Measurements from ENCODE around the gene LKAAEAR1. TPM values are rescaled to one million over a fixed set of nuclear protein-coding genes. Genes with fewer than 3 reads are reported as not detected.

Gene LKAAEAR1
- total and polyA plus RNA-seq, 2 of the 13 experiments (the other 11 are each of a cell fraction or from before 2014, with no cell fraction given): not detected

- TF ChIP-seq TFDP1 (CRISPR knock-in tag; IDR thresholded peaks at IDR 0.05; ENCODE audit: borderline replicate concordance): no peak
- TF ChIP-seq ZNF629 (CRISPR knock-in tag; conservative IDR thresholded peaks at IDR 0.05): no peak
- TF ChIP-seq AGO1 (IDR thresholded peaks at IDR 0.05; ENCODE audit: low read depth, low read length, poor library complexity, severe bottlenecking): peak; percentile 9
- TF ChIP-seq XRCC5 (optimal IDR thresholded peaks at IDR 0.05; ENCODE audit: low read length): peak; percentile 42
- no peak for TF ChIP-seq ZSCAN9 (CRISPR knock-in tag; IDR thresholded peaks at IDR 0.05; ENCODE audit: borderline replicate concordance)
- TF ChIP-seq ZEB1 (IDR thresholded peaks at IDR 0.05; ENCODE audit: insufficient replicate concordance, low read depth): no peak
- TF ChIP-seq ELF1 (CRISPR knock-in tag; IDR thresholded peaks at IDR 0.05): no peak
- TF ChIP-seq PTBP1 (IDR thresholded peaks at IDR 0.05; ENCODE audit: low read depth, low read length, poor library complexity, severe bottlenecking): peak; percentile 65
- TF ChIP-seq ZNF883 (CRISPR knock-in tag; IDR thresholded peaks at IDR 0.05; ENCODE audit: not compliant biosample characterization): peak; percentile 5
- TF ChIP-seq EED (CRISPR knock-in tag; IDR thresholded peaks at IDR 0.05): peak; percentile 7; the same call in 1 of the 2 replicates
- TF ChIP-seq, protein P1, sequence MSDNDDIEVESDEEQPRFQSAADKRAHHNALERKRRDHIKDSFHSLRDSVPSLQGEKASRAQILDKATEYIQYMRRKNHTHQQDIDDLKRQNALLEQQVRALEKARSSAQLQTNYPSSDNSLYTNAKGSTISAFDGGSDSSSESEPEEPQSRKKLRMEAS (IDR thresholded peaks at IDR 0.05): no peak
- TF ChIP-seq, protein P2, sequence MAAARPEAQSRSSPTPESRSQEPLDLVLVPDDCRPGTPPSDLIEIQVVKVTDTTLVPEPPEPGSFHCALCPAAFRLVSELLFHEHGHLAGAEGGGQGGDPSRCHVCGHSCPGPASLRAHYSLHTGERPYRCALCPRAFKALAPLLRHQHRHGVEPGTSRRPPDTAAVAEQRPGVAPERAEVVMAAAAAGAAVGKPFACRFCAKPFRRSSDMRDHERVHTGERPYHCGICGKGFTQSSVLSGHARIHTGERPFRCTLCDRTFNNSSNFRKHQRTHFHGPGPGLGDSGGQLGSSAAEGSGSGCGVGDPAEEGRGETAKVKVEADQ (CRISPR knock-in tag; IDR thresholded peaks at IDR 0.05; ENCODE audit: borderline replicate concordance): 0 out of 2 replicates have a peak, but pooled peaks have one; percentile 64
- TF ChIP-seq, protein P3, sequence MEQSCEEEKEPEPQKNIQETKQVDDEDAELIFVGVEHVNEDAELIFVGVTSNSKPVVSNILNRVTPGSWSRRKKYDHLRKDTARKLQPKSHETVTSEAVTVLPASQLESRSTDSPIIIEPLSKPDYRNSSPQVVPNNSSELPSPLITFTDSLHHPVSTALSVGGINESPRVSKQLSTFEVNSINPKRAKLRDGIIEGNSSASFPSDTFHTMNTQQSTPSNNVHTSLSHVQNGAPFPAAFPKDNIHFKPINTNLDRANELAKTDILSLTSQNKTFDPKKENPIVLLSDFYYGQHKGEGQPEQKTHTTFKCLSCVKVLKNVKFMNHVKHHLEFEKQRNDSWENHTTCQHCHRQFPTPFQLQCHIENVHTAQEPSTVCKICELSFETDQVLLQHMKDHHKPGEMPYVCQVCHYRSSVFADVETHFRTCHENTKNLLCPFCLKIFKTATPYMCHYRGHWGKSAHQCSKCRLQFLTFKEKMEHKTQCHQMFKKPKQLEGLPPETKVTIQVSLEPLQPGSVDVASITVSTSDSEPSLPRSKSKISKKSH (CRISPR knock-in tag; IDR thresholded peaks at IDR 0.05; ENCODE audit: borderline replicate concordance): peak; percentile 60; the same call in 1 of the 2 replicates
- TF ChIP-seq ZNF251 (CRISPR knock-in tag; IDR thresholded peaks at IDR 0.05): no peak
- TF ChIP-seq, protein P4, sequence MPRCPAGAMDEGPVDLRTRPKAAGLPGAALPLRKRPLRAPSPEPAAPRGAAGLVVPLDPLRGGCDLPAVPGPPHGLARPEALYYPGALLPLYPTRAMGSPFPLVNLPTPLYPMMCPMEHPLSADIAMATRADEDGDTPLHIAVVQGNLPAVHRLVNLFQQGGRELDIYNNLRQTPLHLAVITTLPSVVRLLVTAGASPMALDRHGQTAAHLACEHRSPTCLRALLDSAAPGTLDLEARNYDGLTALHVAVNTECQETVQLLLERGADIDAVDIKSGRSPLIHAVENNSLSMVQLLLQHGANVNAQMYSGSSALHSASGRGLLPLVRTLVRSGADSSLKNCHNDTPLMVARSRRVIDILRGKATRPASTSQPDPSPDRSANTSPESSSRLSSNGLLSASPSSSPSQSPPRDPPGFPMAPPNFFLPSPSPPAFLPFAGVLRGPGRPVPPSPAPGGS (CRISPR knock-in tag; IDR thresholded peaks at IDR 0.05): 0 out of 2 replicates have a peak, but pooled peaks have one; percentile 37
- no peak for TF ChIP-seq RFX1 (IDR thresholded peaks at IDR 0.05)
- no peak for TF ChIP-seq TMF1 (CRISPR knock-in tag; IDR thresholded peaks at IDR 0.05; ENCODE audit: low read depth)
- no peak for TF ChIP-seq ATF7 (IDR thresholded peaks at IDR 0.05)
- 0 out of 2 replicates have a peak, but pooled peaks have one; percentile 41 for TF ChIP-seq ATF7 (CRISPR knock-in tag; IDR thresholded peaks at IDR 0.05)
- no peak for TF ChIP-seq TBL1XR1 (IDR thresholded peaks at IDR 0.05; ENCODE audit: borderline replicate concordance, low read length, partially characterized antibody)
- TF ChIP-seq HOXD1 (CRISPR knock-in tag; IDR thresholded peaks at IDR 0.05): no peak
Observed at GRCh38 chr20:64045346-64046011, 38.7 kb downstream of the LKAAEAR1 start (continued).

Measured in HepG2 (cell line).